Heart left ventricle (tissue), 13 donors: Measurements from ENCODE around the gene FGF9.

Source experiments
- POLR2A ChIP-seq, 2 donors: fragments of 450-650 bp; IDR thresholded peaks; one replicate each; pipeline ENCODE4 v1.6.1; 2017; ENCODE audit warnings: antibody characterized with exemption in 2 of 2, mild to moderate bottlenecking in 2 of 2, moderate library complexity in 2 of 2
- TF ChIP-seq, protein P1 (sequence below), 12 donors: fragments of 200-600 bp; sonication (generic) in 4 of 12; IDR thresholded peaks; one replicate each; pipeline versions ENCODE4 v1.5.0 to v1.8.0; 2018 to 2022; ENCODE audit warnings: antibody characterized with exemption in 12 of 12, mild to moderate bottlenecking in 5 of 12
- donor health status: ischemic (EF 13 %, LVEDD 7.1; RV severe dilation, severe dysfunction).
- donor health status: DM: no; HTN: yes; CAD: no.
- donor health status: DM: no; HTN: no; CAD: no.
- donor health status: ischemic (EF 25% LVEDD 6.9; RV normal size, moderate dysfunction).
- donor health status: ischemic (EF 25% LVEDD 5.7; RV mildly dilated, moderate dysfunction).
- donor health status: ischemic (EF 35%, LVEDD 5.7; RV mildly dilated, moderate dysfunction).
- donor health status: nonischemic (EF 11% LVEDD 7.7; RV severe dilation, severe dysfunction).
- donor health status: DM: yes; HTN: yes; CAD: no.
- donor health status: PGD.
- donor health status: ischemic (EF 29% LVEDD 5.4; RV normal size, mild dysfunction).
- donor health status: nonischemic (EF 23%, LVEDD 6.1; RV moderate dilation, normal function).

DNA sequence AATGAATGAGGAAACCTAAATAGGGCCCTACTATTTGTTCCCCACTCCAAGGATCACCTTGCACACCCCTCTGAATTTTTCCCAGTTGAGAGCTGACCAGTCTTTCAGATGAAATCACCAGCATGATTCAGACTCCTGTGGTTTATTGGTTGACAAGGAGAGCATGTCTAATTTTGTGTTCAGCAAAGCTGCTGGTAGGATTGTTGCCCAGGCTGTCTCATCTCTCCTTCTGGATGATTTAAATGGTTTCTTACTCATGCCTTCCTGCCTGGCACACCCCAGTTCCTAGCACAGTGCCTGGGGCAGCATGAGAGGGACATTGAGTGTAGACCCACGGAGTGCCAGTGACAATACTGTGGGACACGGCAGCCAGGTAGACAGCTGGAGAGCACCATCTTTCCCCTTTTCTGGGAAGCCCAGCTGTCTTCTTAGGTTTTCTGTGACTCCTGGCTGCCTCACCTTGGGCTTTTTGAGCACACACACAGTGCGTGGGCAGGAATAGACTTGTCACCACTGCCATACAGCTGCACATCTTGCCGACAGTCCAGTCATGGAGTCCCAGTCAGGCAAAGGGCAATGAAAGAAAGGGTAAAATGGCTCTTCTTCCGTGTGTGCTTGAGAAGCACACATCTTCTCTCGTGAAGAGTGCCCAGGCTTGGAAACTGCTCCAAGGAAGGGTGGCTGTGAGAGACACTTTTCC lies 12.3 kb downstream of the FGF9 start:
- TF ChIP-seq POLR2A (IDR thresholded peaks at IDR 0.05), result no peak
- TF ChIP-seq, protein P1, sequence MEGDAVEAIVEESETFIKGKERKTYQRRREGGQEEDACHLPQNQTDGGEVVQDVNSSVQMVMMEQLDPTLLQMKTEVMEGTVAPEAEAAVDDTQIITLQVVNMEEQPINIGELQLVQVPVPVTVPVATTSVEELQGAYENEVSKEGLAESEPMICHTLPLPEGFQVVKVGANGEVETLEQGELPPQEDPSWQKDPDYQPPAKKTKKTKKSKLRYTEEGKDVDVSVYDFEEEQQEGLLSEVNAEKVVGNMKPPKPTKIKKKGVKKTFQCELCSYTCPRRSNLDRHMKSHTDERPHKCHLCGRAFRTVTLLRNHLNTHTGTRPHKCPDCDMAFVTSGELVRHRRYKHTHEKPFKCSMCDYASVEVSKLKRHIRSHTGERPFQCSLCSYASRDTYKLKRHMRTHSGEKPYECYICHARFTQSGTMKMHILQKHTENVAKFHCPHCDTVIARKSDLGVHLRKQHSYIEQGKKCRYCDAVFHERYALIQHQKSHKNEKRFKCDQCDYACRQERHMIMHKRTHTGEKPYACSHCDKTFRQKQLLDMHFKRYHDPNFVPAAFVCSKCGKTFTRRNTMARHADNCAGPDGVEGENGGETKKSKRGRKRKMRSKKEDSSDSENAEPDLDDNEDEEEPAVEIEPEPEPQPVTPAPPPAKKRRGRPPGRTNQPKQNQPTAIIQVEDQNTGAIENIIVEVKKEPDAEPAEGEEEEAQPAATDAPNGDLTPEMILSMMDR (IDR thresholded peaks at IDR 0.05), result no peak
